HCT116 (cell line): ENCODE results near the gene TYMP. TPM values are rescaled to one million over a fixed set of nuclear protein-coding genes. Genes with fewer than 3 reads are reported as not detected.

ENCODE experiments used
- ATAC-seq: fragments of 200-7000 bp; cut with Tn5 transposase; 2 replicates; pipeline ENCODE4 v1.9.1; 2020; ENCODE audit warnings: mild to moderate bottlenecking, moderate library complexity
- BruUV-seq: library from RNA; stranded (reverse); fragments of 400-500 nt; replicated peaks from 2 replicates; lab custom pipeline; 2021; lab: Mats Ljungman, UMichigan
- CTCF ChIA-PET: fragments of 300-600 bp; sonication (Branson Sonifier 250); formaldehyde crosslinking; loops from one replicate; lab custom pipeline; 2021; ENCODE audit warnings: antibody characterized with exemption; lab: Charles Lee
- POLR2A ChIA-PET: fragments of 300-600, 350-600 bp; sonication (Branson Sonifier 250); formaldehyde crosslinking; loops from one replicate; lab custom pipeline; 2021; ENCODE audit warnings: antibody characterized with exemption; lab: Charles Lee
- RAD21 ChIA-PET, 2 experiments: fragments of 300-600 bp; sonication (Branson Sonifier 250); formaldehyde crosslinking; loops; one replicate each; lab custom pipeline; 2023; ENCODE audit warnings: low total read pairs in 2 of 2; ENCODE audit not compliant: uncharacterized antibody in 2 of 2, unreplicated experiment in 2 of 2, low non-redundant PET in 1 of 2; lab: Charles Lee
- DNase-seq: peaks from one replicate; pipeline ENCODE4 v3.0.0-alpha.2; 2010; ENCODE audit warnings: low read depth, low spot score
- H2AFZ ChIP-seq: fragments of 200-600 bp; shearing (Covaris generic), sonication (generic); 2 replicates; pipeline ENCODE4 v1.6.1; 2017; ENCODE audit warnings: low read depth, mixed run types, mixed read lengths, antibody characterized with exemption, low read length; ENCODE audit not compliant: poor library complexity, severe bottlenecking
- H3K27ac ChIP-seq: 2 replicates; pipeline ENCODE4 v1.5.1; 2012; ENCODE audit warnings: low read depth, low read length
- H3K27me3 ChIP-seq: fragments of 200-600 bp; sonication (generic); 2 replicates; pipeline ENCODE4 v1.6.1; 2016; ENCODE audit warnings: mixed run types, low read length, mixed read lengths; ENCODE audit not compliant: insufficient read depth
- H3K36me3 ChIP-seq, 2 experiments: fragments of 200-500 bp in 1 of 2; fragments of 200-600 bp in 1 of 2; sonication (Bioruptor generic) in 1 of 2; sonication (generic) in 1 of 2; 2 replicates each; pipeline versions ENCODE4 v1.5.1 to v1.6.1; 2014 to 2016; ENCODE audit warnings: low read length in 2 of 2, inconsistent platforms in 1 of 2, mixed read lengths in 1 of 2, mixed run types in 1 of 2; ENCODE audit not compliant: insufficient read depth in 2 of 2, control insufficient read depth in 1 of 2
- H3K4me1 ChIP-seq, 2 experiments: fragments of 200-600 bp in 1 of 2; sonication (generic) in 1 of 2; 2 replicates each; pipeline versions ENCODE4 v1.5.1 to v1.6.1; 2012 to 2017; ENCODE audit warnings: low read length in 2 of 2, inconsistent platforms in 1 of 2, mild to moderate bottlenecking in 1 of 2, mixed read lengths in 1 of 2, mixed run types in 1 of 2, moderate library complexity in 1 of 2; ENCODE audit not compliant: insufficient read depth in 2 of 2, control insufficient read depth in 1 of 2
- H3K4me2 ChIP-seq: fragments of 200-600 bp; sonication (generic); 2 replicates; pipeline ENCODE4 v1.6.1; 2017; ENCODE audit warnings: mixed run types, low read length, mixed read lengths
- H3K4me3 ChIP-seq, 2 experiments: fragments of 200-600 bp in 1 of 2; sonication (generic) in 1 of 2; replicated peaks in 1 of 2; 2 replicates each; pipeline ENCODE4 v1.5.1; 2011 to 2016; ENCODE audit warnings: low read length in 2 of 2, control low read depth in 1 of 2, low read depth in 1 of 2, mild to moderate bottlenecking in 1 of 2, mixed read lengths in 1 of 2, mixed run types in 1 of 2
- H3K79me2 ChIP-seq: fragments of 200-600 bp; sonication (generic); 2 replicates; pipeline ENCODE4 v1.6.1; 2017; ENCODE audit warnings: mild to moderate bottlenecking, mixed run types, low read length, moderate library complexity, mixed read lengths; ENCODE audit not compliant: insufficient read depth
- H3K9ac ChIP-seq: fragments of 200-600 bp; sonication (generic); 2 replicates; pipeline ENCODE4 v1.6.1; 2016; ENCODE audit warnings: low read length, mixed read lengths
- H3K9me2 ChIP-seq: fragments of 200-600 bp; sonication (generic), shearing (Covaris generic); 2 replicates; pipeline ENCODE4 v1.6.1; 2017; ENCODE audit warnings: mixed run types, mild to moderate bottlenecking, moderate library complexity; ENCODE audit not compliant: insufficient read depth
- H3K9me3 ChIP-seq, 2 experiments: fragments of 200-500 bp in 1 of 2; fragments of 200-600 bp in 1 of 2; sonication (Bioruptor generic) in 1 of 2; sonication (generic) in 1 of 2; 2 replicates each; pipeline ENCODE4 v1.6.1; 2014 to 2017; ENCODE audit warnings: low read length in 2 of 2, mixed read lengths in 2 of 2, inconsistent platforms in 1 of 2, low read depth in 1 of 2, mild to moderate bottlenecking in 1 of 2, mixed run types in 1 of 2, moderate library complexity in 1 of 2; ENCODE audit not compliant: control insufficient read depth in 1 of 2, insufficient read depth in 1 of 2
- H4K20me1 ChIP-seq: fragments of 200-600 bp; sonication (generic), shearing (Covaris generic); 2 replicates; pipeline ENCODE4 v1.6.1; 2017; ENCODE audit warnings: mixed run types, mild to moderate bottlenecking, moderate library complexity; ENCODE audit not compliant: insufficient read depth
- CEBPB ChIP-seq: IDR thresholded peaks from 2 replicates; pipeline ENCODE4 v1.6.1; 2012; ENCODE audit warnings: low read depth
- CTCF ChIP-seq, 3 experiments: fragments of 200-600 bp in 1 of 3; sonication (generic) in 1 of 3; IDR thresholded peaks in 2 of 3; conservative IDR thresholded peaks in 1 of 3; 2 replicates each; pipeline ENCODE4 v1.5.1; 2012 to 2017; ENCODE audit warnings: low read depth in 2 of 3, low read length in 2 of 3, antibody characterized with exemption in 1 of 3, borderline replicate concordance in 1 of 3, control low read depth in 1 of 3, mild to moderate bottlenecking in 1 of 3, mixed read lengths in 1 of 3, mixed run types in 1 of 3, moderate library complexity in 1 of 3; ENCODE audit not compliant: insufficient read depth in 1 of 3
- EGR1 ChIP-seq: IDR thresholded peaks from 2 replicates; pipeline ENCODE4 v1.6.1; 2012; ENCODE audit warnings: low read depth
- ELF1 ChIP-seq: IDR thresholded peaks from 2 replicates; pipeline ENCODE4 v1.6.1; 2012; ENCODE audit warnings: low read depth, borderline replicate concordance
- POLR2AphosphoS5 ChIP-seq: IDR thresholded peaks from 2 replicates; pipeline ENCODE4 v1.6.1; 2011; ENCODE audit warnings: mild to moderate bottlenecking, low read depth, low read length, moderate library complexity
- RAD21 ChIP-seq: IDR thresholded peaks from 2 replicates; pipeline ENCODE4 v1.6.1; 2012; ENCODE audit warnings: low read depth, mild to moderate bottlenecking
- REST ChIP-seq: IDR thresholded peaks from 2 replicates; pipeline ENCODE4 v1.6.1; 2012; ENCODE audit warnings: low read depth
- SIN3A ChIP-seq: IDR thresholded peaks from 2 replicates; pipeline ENCODE4 v1.6.1; 2012; ENCODE audit warnings: low read depth
- TCF7L2 ChIP-seq: IDR thresholded peaks from 2 replicates; pipeline ENCODE4 v1.7.0; 2011; ENCODE audit warnings: borderline replicate concordance, inconsistent platforms; ENCODE audit not compliant: insufficient read depth, insufficient read length; ENCODE audit errors: extremely low read depth
- YY1 ChIP-seq: IDR thresholded peaks from 2 replicates; pipeline ENCODE4 v1.6.1; 2011; ENCODE audit warnings: low read length, low read depth, moderate library complexity, mild to moderate bottlenecking; ENCODE audit not compliant: insufficient replicate concordance; ENCODE audit errors: extremely low read depth
- intact Hi-C: fragments of 100-400 bp; cut with micrococcal nuclease; formaldehyde crosslinking; loops from 2 replicates; pipeline ENCODE4 v1.10.0; 2022
- total RNA-seq: library from RNA; stranded (reverse); gene quantifications from one replicate; pipeline ENCODE4 v1.2.1, GENCODE V29; 2021; ENCODE audit not compliant: unreplicated experiment
- TF ChIP-seq, protein P1 (sequence below): IDR thresholded peaks from 2 replicates; pipeline ENCODE4 v1.6.1; 2012

TYMP gene
- total RNA-seq, 1 experiment from 2014 or later = 43.2 TPM

DNA sequence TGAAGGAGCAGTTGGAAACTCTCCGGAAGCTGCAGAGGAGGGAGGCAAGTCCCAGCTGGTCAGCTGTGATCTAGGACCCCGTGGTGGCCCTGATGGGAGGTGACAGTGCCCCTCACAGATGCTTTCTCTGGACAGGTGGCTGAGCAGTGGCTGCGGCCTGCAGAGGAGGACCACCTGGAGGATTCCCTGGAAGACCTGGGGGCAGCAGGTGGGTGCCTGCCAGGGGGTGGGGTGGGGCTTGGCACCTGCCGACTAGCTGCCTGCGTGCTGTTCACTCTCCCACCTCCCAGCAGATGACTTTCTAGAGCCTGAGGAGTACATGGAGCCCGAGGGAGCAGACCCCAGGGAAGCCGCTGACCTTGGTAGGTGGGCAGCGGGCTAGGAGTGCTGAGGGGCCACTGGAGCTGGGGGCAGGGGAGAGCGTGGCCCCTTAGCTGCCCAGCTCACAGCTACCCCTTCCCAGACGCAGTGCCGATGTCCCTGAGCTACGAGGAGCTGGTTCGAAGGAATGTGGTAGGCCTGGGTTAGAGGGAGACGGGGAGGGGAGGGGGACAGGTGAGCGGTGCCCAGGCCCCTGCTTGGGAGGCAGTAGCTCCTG is 7.5 kb downstream of the TYMP start:
- H3K4me3 ChIP-seq = no peak overlapping the region
- no peak for TF ChIP-seq ELF1
- TF ChIP-seq REST = no peak
- TF ChIP-seq CEBPB = no peak
- TF ChIP-seq CTCF (IDR thresholded peaks at IDR 0.05 in 2 of 3, conservative IDR thresholded peaks at IDR 0.05 in 1 of 3; ENCODE audit: borderline replicate concordance in 1 of 3, insufficient read depth in 1 of 3, low read depth in 2 of 3, low read length in 2 of 3) = no peak
- TF ChIP-seq TCF7L2 = no peak
- TF ChIP-seq RAD21 = no peak
- no peak for TF ChIP-seq SIN3A
- no peak for TF ChIP-seq POLR2AphosphoS5
- TF ChIP-seq, protein P1, sequence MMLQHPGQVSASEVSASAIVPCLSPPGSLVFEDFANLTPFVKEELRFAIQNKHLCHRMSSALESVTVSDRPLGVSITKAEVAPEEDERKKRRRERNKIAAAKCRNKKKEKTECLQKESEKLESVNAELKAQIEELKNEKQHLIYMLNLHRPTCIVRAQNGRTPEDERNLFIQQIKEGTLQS = no peak
- no peak for TF ChIP-seq EGR1
- no peak for TF ChIP-seq YY1
- no peak for ATAC-seq
- CTCF ChIA-PET = no interaction called here
- peaks cover 5 to 25% of the 10 kb centered on the region in 2 experiments; a peak in 3 of 4 replicates for H3K36me3 ChIP-seq
- H3K9me2 ChIP-seq = no peaks in the 10 kb centered on the region
- H2AFZ ChIP-seq = no peak overlapping the region
- no peak overlapping the region for H3K27ac ChIP-seq
- BruUV-seq = no TSS peak
- POLR2A ChIA-PET = no interaction called here
- H3K9me3 ChIP-seq = no peaks in the 10 kb centered on the region
- peaks cover 9 to 32% of the 10 kb centered on the region in 2 experiments; a peak in 3 of 4 replicates for H3K4me1 ChIP-seq
- H3K79me2 ChIP-seq = peaks cover 31% of the 10 kb centered on the region
- H3K9ac ChIP-seq = no peak overlapping the region
- RAD21 ChIA-PET = no interaction called here
- DNase-seq = no peak
- H4K20me1 ChIP-seq = no peaks in the 10 kb centered on the region
- no peaks in the 10 kb centered on the region for H3K27me3 ChIP-seq
- H3K4me2 ChIP-seq = no peak overlapping the region
- intact Hi-C loops = no loop called here
